GM21515 (cell line): ENCODE results near the gene MYADML2.
"Not testable (repeated sequence)": the region's sequence is repeated elsewhere in the genome, so short reads cannot be mapped to it uniquely, and the experiment has no call there.

Experiments used
- ATAC-seq: cut with Tn5 transposase; IDR thresholded peaks from one replicate; pipeline ENCODE4 v1.9.1; 2021; ENCODE audit not compliant: unreplicated experiment

The MYADML2 gene, protein sequence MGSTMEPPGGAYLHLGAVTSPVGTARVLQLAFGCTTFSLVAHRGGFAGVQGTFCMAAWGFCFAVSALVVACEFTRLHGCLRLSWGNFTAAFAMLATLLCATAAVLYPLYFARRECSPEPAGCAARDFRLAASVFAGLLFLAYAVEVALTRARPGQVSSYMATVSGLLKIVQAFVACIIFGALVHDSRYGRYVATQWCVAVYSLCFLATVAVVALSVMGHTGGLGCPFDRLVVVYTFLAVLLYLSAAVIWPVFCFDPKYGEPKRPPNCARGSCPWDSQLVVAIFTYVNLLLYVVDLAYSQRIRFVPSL

GRCh38 chr17:81947189-81947588 is at the start of gene MYADML2:
Gene MYADML2, minus strand, starts transcription at chr17:81947233. Its CDS starts 5,492 bp downstream, at chr17:81941741.
- ATAC-seq = no peak

GRCh38 chr17:81996232-81996756 is 49.3 kb upstream of the MYADML2 start:
- ATAC-seq = no peak

GRCh38 chr17:81995463-81996231 is 48.6 kb upstream of the MYADML2 start:
- ATAC-seq = no peak

- no peak for ATAC-seq
Measured at GRCh38 chr17:81994593-81995462, 47.8 kb upstream of the MYADML2 start.

- no peak for ATAC-seq
Measured at GRCh38 chr17:81993729-81994592, 46.9 kb upstream of the MYADML2 start.

DNA sequence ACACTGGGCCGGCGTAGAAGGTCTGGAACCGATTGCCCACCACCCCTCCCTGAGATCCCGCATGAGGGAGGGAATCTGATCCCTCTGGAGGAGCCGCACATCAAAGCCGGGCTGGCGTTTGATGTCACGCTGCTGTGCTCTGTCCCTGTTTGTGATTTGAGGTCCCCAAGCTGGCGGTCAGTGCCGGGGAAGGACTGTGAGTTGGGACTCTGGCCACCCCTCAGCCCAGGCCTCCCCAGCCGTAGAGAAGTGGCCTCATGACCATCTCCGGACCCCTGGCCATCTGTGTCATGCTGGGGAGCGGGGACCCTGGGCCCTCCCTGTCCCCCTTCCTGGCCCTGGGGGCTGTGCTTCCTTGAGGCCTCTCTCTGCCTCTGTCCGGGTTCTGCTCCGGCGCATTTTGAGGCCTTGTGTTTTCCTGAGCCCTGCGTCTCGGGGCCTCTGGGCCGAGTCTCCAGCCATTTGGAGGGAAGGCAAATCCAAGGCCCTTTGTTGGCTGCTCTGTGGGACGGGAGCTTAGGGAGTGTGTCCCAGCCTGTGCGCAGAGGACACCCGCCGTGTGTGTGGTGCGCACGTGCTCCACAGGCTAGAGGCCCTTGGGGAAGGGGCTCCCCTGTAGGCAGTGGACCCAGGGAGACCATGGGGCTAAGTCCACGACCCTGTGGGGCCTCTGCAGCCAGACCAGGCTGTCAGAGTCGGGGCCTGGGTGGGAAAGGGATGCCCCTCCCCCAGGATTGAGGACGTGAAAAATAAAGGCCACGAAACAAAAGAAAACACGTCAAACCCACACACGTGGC is 45.5 kb upstream of the MYADML2 start:
- ATAC-seq = no peak

DNA sequence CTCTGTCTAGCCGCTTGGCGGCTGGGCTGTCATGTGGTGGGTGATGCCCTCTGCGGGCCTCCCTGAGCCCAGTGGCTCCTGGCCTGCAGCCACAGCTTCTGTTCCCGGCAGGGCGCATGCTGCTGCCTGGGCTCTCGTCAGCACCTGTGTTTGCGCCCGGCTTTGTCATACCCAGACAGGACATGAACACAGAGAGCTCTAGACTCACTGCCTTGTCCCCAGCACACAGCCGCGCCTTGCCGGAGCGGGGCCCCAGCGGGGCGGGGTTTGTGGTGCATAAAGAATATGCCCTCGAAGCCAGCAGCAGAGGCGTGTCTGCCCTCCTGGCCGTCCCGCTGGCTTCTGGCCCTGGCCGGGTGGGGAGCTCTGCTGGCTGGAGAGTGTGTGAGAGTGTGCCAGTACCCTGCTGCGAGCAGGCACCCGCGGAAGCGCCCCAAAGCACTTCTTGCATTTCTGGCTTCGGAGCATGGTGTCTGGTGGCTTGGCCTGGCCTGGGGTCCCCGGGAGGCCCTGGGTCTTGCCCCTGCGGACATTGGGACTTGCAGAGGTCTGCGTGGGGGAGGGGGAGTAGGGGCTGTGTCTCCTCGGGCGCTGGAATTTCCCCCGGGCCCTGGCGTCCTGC is 44.8 kb upstream of the MYADML2 start:
- ATAC-seq = no peak

GRCh38 chr17:81990836-81991683 is 44.0 kb upstream of the MYADML2 start:
- ATAC-seq = no peak

DNA sequence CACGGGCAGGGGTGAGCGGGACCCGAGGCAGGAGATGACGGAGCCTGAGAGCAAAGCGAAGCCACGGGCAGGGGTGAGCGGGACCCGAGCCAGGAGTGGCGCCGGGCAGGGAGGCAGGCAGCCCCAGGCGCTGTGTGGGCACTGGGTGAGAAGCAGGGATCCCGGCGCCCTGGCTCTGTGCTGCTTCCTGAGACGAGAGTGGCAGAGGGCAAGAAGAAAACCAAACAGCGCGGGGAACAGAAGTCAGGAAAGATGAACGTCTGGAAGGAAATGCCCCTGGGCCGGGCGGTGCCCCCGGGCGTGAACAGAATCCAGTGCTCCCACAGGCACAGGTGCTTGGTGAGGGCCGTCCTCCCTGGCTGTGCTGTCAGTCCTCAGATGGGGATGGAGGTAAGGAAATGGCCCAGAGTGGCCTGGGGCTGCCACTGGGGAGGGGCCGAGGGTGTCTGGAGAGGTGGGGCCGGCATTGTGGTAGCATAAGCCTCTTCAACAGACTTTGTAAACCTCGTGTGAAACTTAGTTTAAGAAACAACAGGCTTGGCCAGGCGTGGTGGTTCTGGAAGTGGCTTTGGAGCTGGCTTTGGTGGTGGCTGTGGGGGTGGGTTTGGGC is 40.2 kb upstream of the MYADML2 start:
- no peak for ATAC-seq

GRCh38 chr17:81986606-81987005 is 39.6 kb upstream of the MYADML2 start:
- ATAC-seq = no peak

DNA sequence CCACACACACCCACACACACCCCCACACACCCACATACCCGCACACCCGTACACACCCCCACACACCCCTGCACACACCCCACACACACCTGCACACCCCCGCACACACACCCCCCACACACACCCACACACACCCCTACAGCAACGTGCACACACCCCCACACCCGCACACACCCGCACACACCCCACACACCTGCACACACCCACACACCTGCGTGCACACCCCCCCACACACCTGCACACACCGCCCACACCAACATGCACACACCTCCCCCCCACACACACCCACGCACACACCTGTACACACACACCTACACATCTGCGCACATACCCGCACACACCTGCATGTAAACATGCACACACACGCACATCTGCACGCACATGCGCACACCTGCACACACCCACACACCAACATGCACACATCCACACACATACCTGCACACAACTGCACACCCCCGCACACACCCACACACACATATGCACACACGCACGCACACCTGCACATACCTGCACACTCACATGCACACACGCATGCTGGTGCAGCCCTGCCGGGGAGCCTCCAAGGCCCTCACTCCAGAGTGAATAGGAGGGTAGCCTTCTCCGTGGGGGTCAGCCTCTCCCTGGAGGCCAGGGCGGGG is 37.9 kb upstream of the MYADML2 start:
- no peak for ATAC-seq

- no peak for ATAC-seq
Measured at GRCh38 chr17:81983639-81984373, 36.8 kb upstream of the MYADML2 start.

DNA sequence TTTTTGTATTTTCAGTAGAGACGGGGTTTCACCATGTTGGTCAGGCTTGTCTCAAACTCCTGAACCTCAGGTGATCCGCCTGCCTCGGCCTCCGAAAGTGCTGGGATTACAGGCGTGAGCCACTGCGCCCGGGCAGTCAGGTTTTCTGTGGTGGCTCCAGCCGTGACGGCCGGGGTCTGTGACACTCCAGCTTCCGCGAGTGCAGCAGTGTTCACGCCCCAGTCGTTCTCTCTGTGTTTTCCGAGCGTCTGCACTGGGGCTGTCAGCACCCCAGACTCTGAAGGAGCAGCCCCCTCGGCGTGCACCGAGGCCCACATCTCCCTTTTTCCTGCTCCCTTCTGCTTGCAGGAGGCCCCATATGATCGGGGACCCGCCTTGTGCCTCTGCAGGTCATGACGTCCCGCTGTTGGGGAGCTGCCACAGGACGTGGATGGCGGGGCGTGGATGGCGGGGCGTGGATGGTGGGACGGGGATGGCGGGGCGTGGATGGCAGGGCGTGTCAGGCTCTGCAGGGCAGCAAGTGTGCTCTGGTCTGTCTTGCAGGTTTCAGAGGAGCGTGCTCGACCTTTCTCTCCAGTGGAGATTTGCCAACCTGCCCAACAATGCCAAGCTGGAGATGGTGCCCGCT is 36.1 kb upstream of the MYADML2 start:
- no peak for ATAC-seq

- ATAC-seq = not testable (repeated sequence)
Measured at GRCh38 chr17:81981511-81981910, 34.5 kb upstream of the MYADML2 start.

DNA sequence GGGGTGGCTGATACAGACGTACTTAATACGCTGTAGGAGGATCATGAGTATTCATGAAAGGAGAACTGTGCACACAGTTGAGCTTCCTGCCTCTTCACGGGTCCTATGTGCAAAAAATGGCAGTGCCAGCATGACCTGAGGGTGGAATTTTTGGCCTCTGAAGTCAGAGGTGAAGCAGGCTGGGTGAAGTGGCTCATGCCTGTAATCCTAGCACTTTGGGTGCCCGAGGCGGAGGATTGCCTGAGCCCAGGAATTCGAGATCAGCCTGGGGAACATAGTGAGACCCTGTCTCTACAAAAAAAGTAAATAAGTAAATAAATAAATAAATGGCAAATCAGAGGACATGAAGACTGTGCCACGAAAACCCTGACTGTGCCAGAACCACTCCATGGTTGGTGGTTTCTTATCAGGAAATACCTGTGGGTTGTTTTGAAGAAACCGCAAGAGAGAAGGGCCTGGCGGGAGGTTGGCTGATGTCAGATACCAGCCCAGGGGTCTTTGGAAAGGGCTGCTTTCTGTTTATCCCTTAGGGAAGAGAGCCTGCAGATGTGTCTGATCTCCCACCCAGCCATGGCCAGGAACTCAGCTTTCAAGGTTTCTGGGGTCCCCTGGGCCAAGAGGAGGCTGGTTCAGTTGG is 33.8 kb upstream of the MYADML2 start:
- no peak for ATAC-seq

DNA sequence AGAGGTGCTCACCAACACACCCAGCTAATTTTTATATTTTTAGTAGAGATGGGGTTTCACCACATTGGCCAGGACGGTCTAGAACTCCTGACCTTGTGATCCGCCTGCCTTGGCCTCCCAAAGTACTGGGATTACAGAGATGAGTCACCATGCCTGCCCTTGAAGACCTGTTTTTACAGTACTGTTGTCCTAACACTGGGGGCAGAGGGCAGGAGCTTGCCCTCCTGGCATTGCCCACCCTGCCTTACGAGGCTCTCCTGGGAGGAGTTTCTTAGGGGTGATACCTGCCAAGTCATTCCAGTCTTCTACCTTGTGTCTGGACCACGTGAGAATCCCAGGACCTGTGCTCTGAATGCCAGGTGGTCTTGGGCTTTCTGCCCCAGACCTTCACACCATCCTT is 33.1 kb upstream of the MYADML2 start:
- no peak for ATAC-seq
